Measurements from ENCODE around the gene HSFX3. TPM values are rescaled to one million over a fixed set of nuclear protein-coding genes. Genes with fewer than 3 reads are reported as not detected.
"Not testable (repeated sequence)": the region's sequence is repeated elsewhere in the genome, so short reads cannot be mapped to it uniquely, and the experiment has no call there.

HSFX3 gene
- total RNA-seq, 1 donor from 2014 or later, result not detected

DNA sequence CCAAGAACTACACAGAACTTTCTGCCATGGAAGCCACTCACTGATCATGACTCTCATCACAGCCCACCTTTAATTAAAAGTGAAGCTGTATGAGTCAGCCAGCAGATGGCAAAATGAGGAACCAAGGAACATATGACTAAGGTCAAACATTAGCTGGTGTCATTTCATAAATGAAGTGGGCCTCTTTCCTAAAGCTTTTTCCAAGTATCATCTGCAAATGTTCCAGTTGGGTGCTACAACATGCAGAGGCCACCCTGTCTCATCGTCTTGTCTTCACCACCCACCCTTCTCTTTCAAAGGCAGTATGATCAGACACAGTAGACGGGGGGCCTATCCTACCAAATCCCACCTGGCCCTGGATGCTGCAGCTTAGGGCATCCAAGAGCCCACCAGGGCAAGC lies 18.1 kb downstream of the HSFX3 start:
- ATAC-seq, result no peak
- DNase-seq, result no peak
- intact Hi-C loops (cut with DNase I), result no loop called here
- no peak overlapping the region for H3K4me3 ChIP-seq
- H3K36me3 ChIP-seq, result no peaks in the 10 kb centered on the region
- H3K27me3 ChIP-seq (ENCODE audit: low read depth), result no peaks in the 10 kb centered on the region
- no peaks in the 10 kb centered on the region for H3K4me1 ChIP-seq
- H3K27ac ChIP-seq, result no peak overlapping the region
- TF ChIP-seq, protein P1, sequence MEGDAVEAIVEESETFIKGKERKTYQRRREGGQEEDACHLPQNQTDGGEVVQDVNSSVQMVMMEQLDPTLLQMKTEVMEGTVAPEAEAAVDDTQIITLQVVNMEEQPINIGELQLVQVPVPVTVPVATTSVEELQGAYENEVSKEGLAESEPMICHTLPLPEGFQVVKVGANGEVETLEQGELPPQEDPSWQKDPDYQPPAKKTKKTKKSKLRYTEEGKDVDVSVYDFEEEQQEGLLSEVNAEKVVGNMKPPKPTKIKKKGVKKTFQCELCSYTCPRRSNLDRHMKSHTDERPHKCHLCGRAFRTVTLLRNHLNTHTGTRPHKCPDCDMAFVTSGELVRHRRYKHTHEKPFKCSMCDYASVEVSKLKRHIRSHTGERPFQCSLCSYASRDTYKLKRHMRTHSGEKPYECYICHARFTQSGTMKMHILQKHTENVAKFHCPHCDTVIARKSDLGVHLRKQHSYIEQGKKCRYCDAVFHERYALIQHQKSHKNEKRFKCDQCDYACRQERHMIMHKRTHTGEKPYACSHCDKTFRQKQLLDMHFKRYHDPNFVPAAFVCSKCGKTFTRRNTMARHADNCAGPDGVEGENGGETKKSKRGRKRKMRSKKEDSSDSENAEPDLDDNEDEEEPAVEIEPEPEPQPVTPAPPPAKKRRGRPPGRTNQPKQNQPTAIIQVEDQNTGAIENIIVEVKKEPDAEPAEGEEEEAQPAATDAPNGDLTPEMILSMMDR (IDR thresholded peaks at IDR 0.05), result no peak
- H3K9me3 ChIP-seq, result no peaks in the 10 kb centered on the region

DNA sequence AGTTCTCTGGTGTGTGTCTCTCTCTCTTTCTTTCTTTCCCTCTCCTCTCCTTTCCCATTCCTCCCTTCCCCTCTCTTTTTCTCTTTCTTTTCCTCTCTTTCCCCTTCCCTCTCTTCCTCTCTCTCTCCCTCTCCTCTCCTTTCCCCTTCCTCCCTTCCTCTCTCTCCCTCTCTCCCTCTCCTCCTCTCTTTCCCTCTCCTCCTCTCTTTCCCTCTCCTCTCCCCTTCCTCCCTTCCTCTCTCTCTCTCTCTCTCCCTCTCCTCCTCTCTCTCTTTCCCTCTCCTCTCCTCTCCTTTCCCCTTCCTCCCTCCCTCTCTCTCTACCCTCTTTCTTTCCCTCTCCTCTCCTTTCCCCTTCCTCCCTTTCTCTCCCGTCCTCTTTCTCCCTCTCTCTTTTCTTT lies 21.3 kb downstream of the HSFX3 start:
- TF ChIP-seq, protein P1 (IDR thresholded peaks at IDR 0.05), result no peak
- H3K27ac ChIP-seq, result no peak overlapping the region
- ATAC-seq, result no peak

DNA sequence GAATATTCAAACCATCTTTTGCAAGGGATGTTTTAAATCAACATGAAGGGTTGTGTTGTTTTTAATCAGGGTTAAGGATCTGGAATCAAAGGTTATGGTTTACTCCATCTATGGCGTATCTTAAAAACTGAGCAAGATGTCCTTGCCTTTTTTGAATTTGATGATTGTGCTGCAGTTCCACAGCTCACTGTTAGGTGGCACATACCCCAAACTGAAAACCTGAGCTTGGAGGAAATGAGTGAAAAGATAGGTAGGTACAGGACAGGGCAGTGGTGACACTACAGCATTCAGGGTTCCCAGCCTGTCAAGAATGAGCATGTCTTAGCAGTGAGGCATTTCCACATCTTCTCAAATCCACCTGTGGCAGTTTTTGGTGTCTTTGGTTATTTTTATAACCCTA lies 22.0 kb downstream of the HSFX3 start:
- DNase-seq, result no peak
- intact Hi-C loops (cut with DNase I), result no loop called here
- TF ChIP-seq, protein P1 (IDR thresholded peaks at IDR 0.05), result peak; percentile 41
- Histone ChIP-seq H3K27me3 (ENCODE audit: low read depth) (no peaks in the 10 kb centered on the region), H3K4me1 (no peaks in the 10 kb centered on the region), H3K9me3 (no peaks in the 10 kb centered on the region), H3K36me3 (no peaks in the 10 kb centered on the region), H3K4me3 (no peak overlapping the region), H3K27ac (no peak overlapping the region)
- ATAC-seq, result peak in 1 of 2 donors; percentile 37

More for the DNA sequence above, 21.3 kb downstream of the HSFX3 start:
- Histone ChIP-seq H3K4me1 (no peaks in the 10 kb centered on the region), H3K36me3 (no peaks in the 10 kb centered on the region), H3K4me3 (no peak overlapping the region), H3K9me3 (no peaks in the 10 kb centered on the region), H3K27me3 (ENCODE audit: low read depth) (no peaks in the 10 kb centered on the region)
- no peak for DNase-seq
- intact Hi-C loops (cut with DNase I), result no loop called here

DNA sequence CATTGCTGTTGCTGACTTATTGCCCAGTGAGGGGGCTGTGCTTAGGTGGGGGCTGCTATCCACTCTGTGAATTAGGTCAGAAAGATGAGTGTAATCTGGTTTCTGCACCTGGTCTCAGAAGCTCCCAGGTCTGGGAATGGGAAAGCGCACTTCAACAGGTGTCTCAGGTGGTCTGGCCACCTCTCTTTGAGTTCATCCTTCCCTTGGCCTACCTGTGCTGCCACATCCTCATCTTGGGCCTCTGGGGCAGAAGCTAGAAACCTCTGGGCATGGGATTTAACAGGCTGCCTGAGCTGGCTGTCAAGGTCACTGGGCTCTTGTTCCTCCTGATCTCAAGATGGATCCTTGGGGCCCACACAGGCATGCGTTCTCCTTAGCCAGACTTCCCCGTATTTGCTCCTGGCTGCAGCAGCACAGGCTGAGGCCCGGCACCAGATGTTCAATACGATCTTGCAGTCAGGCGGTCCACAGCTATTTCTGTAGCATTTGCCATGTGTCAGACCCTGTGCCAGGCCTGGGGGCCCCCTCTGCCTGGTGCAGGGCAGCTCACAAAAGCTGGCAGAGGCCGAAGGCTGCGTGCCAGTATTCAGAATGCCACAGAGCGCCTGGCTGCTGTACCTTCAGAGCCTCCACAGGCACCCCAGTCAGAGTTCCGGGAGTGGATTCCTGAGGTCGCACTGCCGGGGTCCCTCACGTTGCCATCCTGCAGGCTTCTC lies 23.2 kb downstream of the HSFX3 start:
- H3K36me3 ChIP-seq; intact Hi-C loops (cut with DNase I); ATAC-seq; H3K9me3 ChIP-seq; H3K4me3 ChIP-seq; DNase-seq; H3K27me3 ChIP-seq (ENCODE audit: low read depth); H3K4me1 ChIP-seq: not testable (repeated sequence)
- peak overlapping the region; percentile 46 for H3K27ac ChIP-seq

DNA sequence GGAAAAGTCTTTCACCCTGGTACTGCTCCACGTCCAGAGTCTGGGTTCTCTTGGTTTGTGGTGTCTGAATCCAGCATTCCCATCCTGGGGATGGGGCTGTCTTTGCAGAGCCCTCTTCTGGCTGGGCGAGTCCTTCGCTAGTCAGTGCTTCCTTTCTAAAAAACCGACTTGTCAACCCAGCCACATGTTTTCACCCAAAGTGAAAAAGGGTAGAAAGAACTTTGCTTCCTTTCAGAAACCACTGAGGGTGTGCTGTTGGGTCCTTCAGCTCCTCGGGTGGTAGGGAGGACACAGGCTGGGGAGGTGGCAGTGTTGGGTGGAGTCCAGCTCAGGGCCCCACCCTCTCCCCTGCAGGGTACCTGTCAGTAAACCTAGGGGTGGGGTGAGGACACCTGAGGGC lies 23.8 kb downstream of the HSFX3 start:
- intact Hi-C loops (cut with DNase I); H3K4me1 ChIP-seq; DNase-seq; H3K27me3 ChIP-seq (ENCODE audit: low read depth); H3K36me3 ChIP-seq; H3K4me3 ChIP-seq; H3K9me3 ChIP-seq: not testable (repeated sequence)
- peak overlapping the region; percentile 46 for H3K27ac ChIP-seq
- ATAC-seq, result peak; percentile 39 to 66

DNA sequence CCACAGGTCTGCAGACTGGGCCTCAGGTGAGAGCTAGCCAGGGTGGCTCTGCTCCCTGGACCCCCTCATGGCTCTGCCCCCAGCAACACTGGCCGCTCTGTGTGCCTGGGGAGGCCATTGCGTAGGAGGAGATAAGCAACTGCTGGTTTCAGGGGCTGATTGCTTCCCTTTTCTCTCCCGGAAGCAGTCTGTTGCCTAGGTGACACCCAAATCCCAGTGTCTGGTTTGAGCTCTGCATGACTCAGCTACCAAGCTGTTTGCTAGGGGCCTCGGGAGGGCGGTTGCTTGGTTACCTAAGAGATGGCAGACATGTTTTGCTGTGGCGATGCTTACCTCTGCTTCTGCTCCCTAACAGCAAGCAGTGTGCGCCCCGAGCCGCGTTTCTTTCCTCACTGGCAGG lies 24.3 kb downstream of the HSFX3 start:
- H3K36me3 ChIP-seq; H3K4me3 ChIP-seq; intact Hi-C loops (cut with DNase I); H3K27me3 ChIP-seq (ENCODE audit: low read depth); H3K4me1 ChIP-seq; H3K9me3 ChIP-seq; H3K27ac ChIP-seq: not testable (repeated sequence)
- peak; percentile 85 to 94 for ATAC-seq
- peak; percentile 71 for DNase-seq

DNA sequence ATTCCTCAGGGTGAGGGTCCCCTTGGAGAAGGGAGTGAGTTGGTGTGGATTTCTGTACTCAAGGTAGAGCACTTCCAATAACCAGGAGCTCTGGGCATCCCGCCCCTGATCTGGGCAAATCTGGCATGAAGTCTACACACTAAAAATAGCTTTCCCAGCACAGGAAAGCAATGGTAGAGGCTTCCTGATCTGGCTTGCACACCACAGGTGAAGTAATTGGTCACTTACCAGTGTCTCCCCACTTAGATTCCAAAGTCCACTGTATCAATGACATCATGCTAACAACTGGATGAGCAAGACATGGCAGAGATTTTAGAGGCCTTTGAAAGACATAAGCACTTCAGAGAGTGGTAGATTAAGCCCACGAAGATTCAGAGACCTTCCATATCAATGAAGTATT lies 26.8 kb downstream of the HSFX3 start:
- Histone ChIP-seq H3K4me1 (no peaks in the 10 kb centered on the region), H3K36me3 (no peaks in the 10 kb centered on the region), H3K27ac (no peak overlapping the region), H3K9me3 (no peaks in the 10 kb centered on the region), H3K4me3 (no peak overlapping the region), H3K27me3 (ENCODE audit: low read depth) (no peaks in the 10 kb centered on the region)
- DNase-seq, result no peak
- ATAC-seq, result no peak
- TF ChIP-seq, protein P1 (IDR thresholded peaks at IDR 0.05), result no peak
- intact Hi-C loops (cut with DNase I), result no loop called here

Measured in lower lobe of right lung (tissue), 2 donors.